ENCODE data around the gene NAPA. TPM values are rescaled to one million over a fixed set of nuclear protein-coding genes. Genes with fewer than 3 reads are reported as not detected.

NAPA gene
- total RNA-seq, 4 donors from 2014 or later, result 127 to 272 (median 212) TPM

DNA sequence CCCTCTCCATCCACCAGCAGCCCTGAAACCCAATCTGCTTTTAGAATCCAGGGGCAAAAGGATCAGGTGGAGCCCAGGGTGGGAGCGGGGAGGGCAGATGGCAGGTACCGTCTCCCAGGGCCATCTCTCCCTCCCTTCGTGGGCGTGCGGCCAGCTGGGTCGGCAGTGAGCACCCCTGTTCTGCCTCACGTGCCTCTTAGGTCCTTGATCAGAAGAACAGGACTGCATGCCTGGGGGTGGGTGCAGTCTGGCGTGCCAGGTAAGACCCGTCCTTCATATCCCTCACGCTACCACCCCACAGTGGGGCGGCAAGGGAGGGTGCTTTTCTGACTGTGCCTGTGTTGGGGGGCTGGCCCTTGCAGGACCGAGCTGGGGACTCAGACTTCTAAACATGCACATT is 45.1 kb downstream of the NAPA start:
- Histone ChIP-seq H3K27ac (no peak overlapping the region), H3K4me1 (no peaks in the 10 kb centered on the region), H3K36me3 (no peaks in the 10 kb centered on the region), H3K27me3 (peaks cover 41 to 64% (median 49%) of the 10 kb centered on the region in 3 donors), H3K4me3 (no peak overlapping the region), H3K9me3 (no peaks in the 10 kb centered on the region)
- in situ Hi-C loops (cut with MboI; ENCODE audit: low sequenced_read_pairs in 4 of 4), result no loop called here
- ATAC-seq (no peak), DNase-seq (no peak)
- no peak for TF ChIP-seq POLR2A (IDR thresholded peaks at IDR 0.05)
- TF ChIP-seq, protein P1, sequence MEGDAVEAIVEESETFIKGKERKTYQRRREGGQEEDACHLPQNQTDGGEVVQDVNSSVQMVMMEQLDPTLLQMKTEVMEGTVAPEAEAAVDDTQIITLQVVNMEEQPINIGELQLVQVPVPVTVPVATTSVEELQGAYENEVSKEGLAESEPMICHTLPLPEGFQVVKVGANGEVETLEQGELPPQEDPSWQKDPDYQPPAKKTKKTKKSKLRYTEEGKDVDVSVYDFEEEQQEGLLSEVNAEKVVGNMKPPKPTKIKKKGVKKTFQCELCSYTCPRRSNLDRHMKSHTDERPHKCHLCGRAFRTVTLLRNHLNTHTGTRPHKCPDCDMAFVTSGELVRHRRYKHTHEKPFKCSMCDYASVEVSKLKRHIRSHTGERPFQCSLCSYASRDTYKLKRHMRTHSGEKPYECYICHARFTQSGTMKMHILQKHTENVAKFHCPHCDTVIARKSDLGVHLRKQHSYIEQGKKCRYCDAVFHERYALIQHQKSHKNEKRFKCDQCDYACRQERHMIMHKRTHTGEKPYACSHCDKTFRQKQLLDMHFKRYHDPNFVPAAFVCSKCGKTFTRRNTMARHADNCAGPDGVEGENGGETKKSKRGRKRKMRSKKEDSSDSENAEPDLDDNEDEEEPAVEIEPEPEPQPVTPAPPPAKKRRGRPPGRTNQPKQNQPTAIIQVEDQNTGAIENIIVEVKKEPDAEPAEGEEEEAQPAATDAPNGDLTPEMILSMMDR (IDR thresholded peaks at IDR 0.05 in 4 of 5, conservative IDR thresholded peaks at IDR 0.05 in 1 of 5), result no peak
- intact Hi-C loops (cut with DNase I; ENCODE audit: low total_unique reads), result no loop called here

DNA sequence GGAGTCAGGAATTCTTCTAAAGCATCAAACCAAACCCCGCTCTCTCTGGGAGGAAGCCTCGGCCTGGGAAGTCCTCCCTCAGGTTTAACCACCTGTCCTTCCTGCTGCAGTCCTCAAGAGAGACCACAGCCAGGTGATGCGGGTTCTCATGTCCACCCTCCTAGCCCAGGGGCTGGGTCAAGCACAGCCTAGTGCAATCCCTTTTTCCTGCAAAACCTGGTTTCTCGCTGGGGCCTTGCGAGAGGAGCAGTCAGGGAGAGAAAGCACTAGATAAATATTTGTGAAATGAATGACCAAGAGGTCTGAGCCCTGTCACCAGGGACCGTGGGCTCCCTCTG is 45.5 kb downstream of the NAPA start:
- peaks cover 41 to 64% (median 49%) of the 10 kb centered on the region in 3 donors for H3K27me3 ChIP-seq
- no peak for DNase-seq

DNA sequence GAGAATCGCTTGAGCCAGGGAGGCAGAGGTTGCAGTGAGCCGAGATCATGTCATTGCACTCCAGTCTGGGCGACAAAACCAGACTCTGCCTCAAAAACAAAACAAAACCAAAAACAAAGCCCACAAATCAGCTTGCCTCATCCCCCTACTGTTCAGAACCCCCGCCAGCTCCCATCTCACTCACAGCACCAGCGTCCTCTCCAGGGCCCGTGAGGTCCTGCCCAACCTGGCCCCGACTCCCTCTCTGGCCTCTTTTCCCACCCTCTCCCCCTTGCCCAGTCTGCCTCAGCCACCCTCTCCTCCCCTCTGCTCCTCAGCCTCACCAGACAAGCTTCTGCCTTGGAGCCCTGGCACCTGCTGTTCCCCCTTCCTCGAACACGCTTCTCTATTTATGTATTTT is 46.9 kb downstream of the NAPA start:
- intact Hi-C loops (cut with DNase I; ENCODE audit: low total_unique reads) (no loop called here), in situ Hi-C loops (cut with MboI; ENCODE audit: low sequenced_read_pairs in 4 of 4) (no loop called here)
- peaks cover 40 to 56% (median 46%) of the 10 kb centered on the region in 3 donors for H3K27me3 ChIP-seq
- H3K4me3 ChIP-seq, result no peak overlapping the region
- no peak for ATAC-seq
- H3K4me1 ChIP-seq, result no peaks in the 10 kb centered on the region
- TF ChIP-seq, protein P1 (IDR thresholded peaks at IDR 0.05 in 4 of 5, conservative IDR thresholded peaks at IDR 0.05 in 1 of 5), result no peak
- no peak for TF ChIP-seq POLR2A (IDR thresholded peaks at IDR 0.05)
- H3K27ac ChIP-seq, result no peak overlapping the region
- DNase-seq, result no peak
- no peaks in the 10 kb centered on the region for H3K36me3 ChIP-seq
- no peaks in the 10 kb centered on the region for H3K9me3 ChIP-seq

More for the DNA sequence above, 45.5 kb downstream of the NAPA start:
- in situ Hi-C loops (cut with MboI; ENCODE audit: low sequenced_read_pairs in 4 of 4), result no loop called here
- intact Hi-C loops (cut with DNase I; ENCODE audit: low total_unique reads), result no loop called here
- H3K4me3 ChIP-seq, result no peak overlapping the region
- H3K27ac ChIP-seq, result no peak overlapping the region
- no peaks in the 10 kb centered on the region for H3K9me3 ChIP-seq
- no peaks in the 10 kb centered on the region for H3K36me3 ChIP-seq
- TF ChIP-seq, protein P1 (IDR thresholded peaks at IDR 0.05 in 4 of 5, conservative IDR thresholded peaks at IDR 0.05 in 1 of 5), result no peak
- TF ChIP-seq POLR2A (IDR thresholded peaks at IDR 0.05), result no peak
- H3K4me1 ChIP-seq, result no peaks in the 10 kb centered on the region
- no peak for ATAC-seq

DNA sequence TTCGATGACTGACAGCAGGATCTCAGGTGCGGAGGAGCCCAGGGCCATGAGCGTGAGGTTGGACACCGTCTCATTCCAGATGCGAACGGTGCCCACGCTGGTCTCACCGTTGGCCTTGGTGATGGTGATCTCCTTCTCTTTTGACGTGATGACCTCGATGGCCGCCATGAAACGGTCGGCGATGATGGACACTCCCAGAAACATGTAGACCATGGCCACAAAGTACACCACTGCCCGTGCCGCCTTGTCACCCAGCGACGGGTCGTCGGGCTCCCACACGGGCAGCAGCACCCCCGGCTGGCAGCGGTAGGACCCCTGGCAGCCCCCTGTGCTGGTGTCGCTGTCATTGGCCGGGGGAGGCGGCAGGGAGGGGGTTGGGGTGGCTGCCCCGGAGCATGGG is 48.9 kb downstream of the NAPA start:
- no peaks in the 10 kb centered on the region for H3K4me1 ChIP-seq
- no peaks in the 10 kb centered on the region for H3K9me3 ChIP-seq
- peaks cover 25 to 36% (median 26%) of the 10 kb centered on the region in 3 donors for H3K27me3 ChIP-seq
- H3K27ac ChIP-seq, result no peak overlapping the region
- no peak for ATAC-seq
- H3K36me3 ChIP-seq, result no peaks in the 10 kb centered on the region
- DNase-seq, result no peak
- intact Hi-C loops (cut with DNase I; ENCODE audit: low total_unique reads), result no loop called here
- in situ Hi-C loops (cut with MboI; ENCODE audit: low sequenced_read_pairs in 4 of 4), result no loop called here
- H3K4me3 ChIP-seq, result no peak overlapping the region
- no peak for TF ChIP-seq POLR2A (IDR thresholded peaks at IDR 0.05)
- TF ChIP-seq, protein P1 (IDR thresholded peaks at IDR 0.05 in 4 of 5, conservative IDR thresholded peaks at IDR 0.05 in 1 of 5), result no peak
